GM19397 (cell line): ENCODE results near the gene CBLN3.
"Not testable (repeated sequence)": the region's sequence is repeated elsewhere in the genome, so short reads cannot be mapped to it uniquely, and the experiment has no call there.

Experiments used
- ATAC-seq: cut with Tn5 transposase; IDR thresholded peaks from one replicate; pipeline ENCODE4 v1.9.1; 2021; ENCODE audit warnings: mild to moderate bottlenecking, moderate library complexity; ENCODE audit not compliant: unreplicated experiment

Gene CBLN3

DNA sequence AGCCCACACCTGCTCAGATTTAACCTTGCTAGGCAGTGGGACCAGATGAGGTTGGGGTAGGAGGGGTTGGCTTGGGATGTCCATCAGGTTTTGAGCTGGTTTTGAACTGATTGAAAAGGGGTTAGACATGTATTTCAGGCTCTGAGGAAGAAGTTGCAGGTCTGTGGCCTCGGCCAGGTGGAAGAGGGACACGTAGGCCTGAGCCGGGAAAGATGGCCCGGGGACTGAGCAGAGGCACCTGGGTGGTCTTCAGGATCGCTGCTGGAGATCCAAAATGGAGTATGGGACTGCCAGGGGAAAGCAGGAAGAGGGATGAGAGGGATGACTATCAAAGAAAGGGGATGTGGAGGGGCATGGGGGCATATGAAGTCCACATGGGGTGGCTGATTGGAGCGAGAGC is 23.1 kb downstream of the CBLN3 start:
- ATAC-seq: no peak

DNA sequence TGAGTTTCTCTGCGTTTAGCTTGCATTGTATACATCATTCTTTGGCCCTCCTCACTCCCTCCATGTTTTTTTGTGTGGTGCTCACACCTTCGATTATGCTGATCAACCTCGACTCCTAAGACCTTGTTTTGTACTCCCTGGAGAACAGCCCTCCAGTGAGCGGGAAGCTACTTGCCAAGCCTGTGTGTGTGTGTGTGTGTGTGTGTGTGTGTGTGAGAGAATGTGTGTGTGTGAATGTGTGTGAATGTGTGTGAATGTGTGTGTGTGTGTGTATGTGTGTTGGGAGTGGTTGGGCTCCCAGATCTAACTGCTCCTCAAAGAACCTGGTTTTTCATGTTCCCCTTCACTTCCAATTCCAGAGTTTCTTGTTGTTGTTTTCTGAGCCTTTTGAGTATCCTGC is 24.7 kb downstream of the CBLN3 start:
- ATAC-seq: no peak

DNA sequence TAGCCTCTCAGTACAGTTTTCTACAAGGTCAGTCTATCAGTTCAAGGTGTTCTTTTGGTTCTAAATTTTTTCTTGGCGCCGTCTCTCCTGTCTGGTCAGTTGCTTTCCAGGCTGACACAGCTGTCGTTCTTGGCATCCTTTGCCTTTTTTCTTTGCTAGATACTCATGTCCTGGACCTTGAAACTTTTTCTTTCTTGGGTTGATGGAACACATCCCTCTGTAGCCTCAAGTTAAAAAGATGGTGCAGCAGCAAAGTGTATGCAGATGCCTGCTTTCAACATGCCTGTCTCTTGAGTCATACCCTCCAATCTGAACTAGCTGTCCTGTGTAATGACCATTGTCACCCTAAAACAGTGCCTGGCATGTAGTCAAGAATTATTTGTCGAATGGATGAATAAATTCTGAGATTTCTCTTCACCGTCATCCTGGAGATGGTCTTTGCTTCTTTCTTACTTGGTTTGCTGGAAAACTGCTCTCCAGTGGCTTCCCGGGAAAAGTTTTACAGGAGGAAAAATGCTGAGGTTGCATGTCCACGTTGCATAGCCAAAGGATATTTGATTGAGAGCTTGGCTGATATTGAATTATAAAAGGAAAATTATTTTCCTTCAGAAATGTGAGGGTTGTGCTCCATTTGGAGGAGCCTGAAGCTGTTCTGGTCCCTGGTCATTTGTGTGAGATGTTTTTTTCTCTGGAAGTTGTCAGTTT is 26.0 kb downstream of the CBLN3 start:
- no peak for ATAC-seq

DNA sequence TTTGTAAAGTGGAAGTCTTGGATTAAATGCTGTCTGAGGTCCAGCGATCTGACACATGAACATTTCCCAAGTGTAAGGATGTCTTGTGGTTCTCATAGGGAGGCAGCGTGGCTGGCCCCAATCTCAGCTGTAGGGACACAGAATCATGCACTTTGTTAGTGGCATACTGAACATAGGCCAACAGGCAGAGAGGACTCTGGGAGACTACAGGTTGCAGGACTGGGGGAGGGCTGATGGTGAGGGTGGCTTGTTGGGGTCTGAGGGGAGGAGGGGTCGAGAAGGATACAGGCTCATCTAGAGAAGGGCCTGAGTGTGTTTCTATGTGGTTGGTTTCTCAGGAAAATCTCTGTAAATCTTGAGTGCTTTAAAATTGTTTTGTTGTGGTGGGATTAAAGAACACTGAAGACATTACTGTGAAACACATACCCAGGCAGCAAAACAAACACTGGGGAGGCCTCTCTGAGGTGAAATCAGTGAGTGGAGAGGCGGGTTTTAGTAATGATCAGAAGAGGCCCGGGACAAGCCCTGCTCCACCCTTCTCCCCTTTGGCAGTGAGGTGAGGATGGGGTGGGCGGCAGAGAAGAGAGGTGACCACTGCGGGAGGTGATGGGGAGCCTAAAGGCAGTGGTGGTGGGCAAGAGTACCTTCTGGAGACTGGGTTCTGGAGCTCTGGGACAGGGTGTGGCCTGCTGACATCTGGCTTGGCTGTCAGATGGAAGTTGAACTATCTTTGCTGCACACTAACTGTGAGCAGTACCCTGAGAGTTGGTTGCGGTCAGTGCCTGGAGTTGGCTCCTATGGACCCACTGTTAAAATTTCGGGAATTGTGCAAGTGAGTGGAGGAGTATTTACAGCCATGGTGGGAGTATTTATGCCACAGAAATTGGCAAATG is 27.4 kb downstream of the CBLN3 start:
- no peak for ATAC-seq

DNA sequence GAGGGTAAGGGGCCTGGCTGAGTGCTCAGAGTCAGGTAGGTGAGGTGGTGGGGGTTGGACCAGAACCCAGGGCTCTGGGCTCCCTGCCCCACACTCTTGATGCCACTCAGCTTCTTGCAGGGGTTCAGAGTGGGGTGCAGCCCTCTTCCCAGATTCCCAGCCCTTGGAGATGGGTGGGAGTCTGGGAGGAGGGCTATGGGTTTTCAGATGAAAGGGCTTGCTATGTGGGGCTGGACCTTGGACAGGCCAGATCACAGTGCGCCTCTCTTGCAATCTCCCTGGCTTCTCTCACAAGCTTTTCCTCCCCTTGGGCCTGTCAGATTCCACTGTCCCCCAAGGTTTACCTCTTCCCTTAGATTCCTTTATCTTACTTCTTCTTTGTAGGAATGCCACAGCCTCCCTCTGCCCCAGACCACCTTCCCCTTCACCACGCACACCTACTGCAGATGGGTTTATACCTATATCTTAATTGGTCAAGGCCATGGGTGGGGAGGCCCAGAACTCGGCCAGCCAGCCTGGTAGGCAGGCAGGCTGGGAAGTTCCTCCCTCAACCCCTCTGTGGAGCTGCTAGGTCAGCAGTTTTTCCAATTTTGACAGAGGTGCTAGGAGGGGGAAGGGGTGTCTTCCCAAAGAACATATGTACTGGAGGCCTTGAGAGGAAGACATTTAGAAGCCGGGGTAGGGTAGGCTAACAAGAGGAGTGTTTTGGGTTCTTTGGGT is 29.3 kb downstream of the CBLN3 start:
- no peak for ATAC-seq

DNA sequence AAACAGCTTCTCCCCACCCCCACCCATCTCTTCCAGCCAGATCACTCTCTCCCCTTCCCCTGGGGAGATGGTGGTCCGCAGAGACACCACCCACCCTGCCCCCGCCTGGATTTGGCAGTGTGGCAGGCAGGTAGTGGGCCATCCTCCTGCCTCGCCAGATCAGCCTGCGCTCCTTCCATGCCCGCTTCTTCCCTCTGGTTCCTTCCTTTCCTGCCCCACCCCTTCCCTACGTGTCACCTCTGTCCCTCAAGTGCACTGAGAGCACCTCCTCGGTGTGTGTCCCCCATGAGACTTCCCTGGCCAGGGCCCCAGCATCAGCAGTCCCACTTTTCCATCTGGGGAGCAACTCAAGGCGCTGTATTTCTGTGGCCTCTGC is 30.0 kb downstream of the CBLN3 start:
- no peak for ATAC-seq

DNA sequence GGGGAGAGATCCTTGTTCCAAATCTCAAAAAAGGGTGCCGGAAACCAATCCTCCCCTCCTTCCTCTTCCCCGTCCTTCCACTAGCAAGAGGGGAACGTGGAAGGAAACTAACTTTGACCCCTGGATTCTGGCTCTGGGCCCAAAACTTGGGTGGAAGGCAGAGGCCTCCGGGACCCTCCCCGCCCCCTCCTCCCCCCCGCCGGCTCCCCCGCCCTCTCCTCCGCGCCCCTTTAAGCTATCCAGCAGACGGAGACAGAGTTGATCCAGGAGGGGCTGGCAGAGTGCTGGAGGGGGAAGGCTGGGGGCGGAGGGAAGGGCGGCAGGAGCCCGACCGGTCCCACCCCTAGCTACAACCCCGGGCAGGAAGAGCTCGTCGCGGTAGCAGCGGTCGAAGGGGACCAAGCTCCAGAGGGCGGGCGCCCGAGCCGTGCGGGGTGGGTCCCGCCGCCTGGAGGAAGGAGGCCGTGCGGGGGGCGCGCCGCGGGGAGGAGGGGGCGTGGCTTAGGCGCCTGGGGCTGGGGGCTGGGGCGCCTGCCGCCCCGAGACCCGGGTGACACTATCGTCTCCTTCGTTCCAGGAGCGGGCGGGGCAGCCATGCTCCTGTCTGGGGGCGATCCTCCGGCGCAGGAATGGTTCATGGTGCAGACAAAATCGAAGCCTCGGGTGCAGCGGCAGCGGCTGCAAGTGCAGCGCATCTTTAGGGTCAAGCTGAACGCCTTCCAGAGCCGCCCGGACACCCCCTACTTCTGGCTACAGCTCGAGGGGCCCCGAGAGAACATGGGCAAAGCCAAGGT is 30.6 kb downstream of the CBLN3 start, which contains the start of gene NYNRIN:
Gene NYNRIN, plus strand, starts transcription at position 351 of the 794 bp plus-strand sequence. Its CDS starts 244 bp downstream, at position 595.
- ATAC-seq: no peak

DNA sequence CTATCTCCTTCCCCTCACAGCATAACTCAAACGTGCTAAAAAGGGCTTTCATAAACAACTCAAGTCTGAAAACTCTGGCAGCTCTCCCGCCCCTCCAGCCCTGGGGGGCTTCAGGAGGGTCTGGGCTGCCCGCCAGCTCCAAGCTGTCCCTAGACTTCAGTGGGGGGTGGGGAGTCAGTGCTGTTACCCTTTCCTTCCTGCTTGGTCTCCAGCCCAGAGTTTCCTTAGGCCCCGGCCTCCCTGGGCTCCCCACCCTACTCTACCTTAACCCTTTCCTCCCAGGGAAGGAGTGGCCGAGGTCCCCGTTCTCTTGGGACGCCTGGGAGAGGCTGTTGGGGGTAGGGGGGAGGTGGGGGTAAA is 31.2 kb downstream of the CBLN3 start:
- no peak for ATAC-seq

DNA sequence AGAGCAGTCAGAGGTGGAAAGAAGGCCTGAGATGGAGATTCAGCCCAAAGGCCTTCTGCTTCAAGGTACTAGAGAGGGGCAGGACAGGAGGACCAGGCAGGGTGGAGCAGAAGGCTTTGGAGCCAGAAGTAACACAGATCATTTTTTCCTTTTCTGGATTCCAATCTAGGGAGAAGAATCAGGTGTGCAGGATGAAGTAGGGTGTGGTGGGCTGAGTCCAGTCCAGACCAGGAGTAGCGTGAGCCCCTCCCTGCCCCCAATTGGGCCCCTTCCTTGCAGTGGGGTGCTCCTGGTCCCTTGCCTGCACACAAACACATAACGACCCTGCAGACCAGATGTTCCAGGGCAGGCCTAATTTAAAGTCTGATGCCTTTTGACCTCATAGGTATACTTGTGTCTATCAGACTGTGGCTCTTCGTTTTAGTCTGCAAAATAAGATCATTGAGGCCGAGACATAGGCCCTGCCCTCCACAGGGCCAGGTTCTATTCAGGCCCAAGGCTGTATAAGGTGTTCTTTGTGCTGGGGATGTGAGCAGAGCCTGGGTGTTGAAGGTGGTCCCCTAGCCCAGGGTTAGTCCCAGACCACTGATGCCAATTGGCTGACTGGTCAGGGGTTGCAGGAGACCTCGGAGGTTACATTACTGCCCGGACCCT is 31.7 kb downstream of the CBLN3 start:
- no peak for ATAC-seq

DNA sequence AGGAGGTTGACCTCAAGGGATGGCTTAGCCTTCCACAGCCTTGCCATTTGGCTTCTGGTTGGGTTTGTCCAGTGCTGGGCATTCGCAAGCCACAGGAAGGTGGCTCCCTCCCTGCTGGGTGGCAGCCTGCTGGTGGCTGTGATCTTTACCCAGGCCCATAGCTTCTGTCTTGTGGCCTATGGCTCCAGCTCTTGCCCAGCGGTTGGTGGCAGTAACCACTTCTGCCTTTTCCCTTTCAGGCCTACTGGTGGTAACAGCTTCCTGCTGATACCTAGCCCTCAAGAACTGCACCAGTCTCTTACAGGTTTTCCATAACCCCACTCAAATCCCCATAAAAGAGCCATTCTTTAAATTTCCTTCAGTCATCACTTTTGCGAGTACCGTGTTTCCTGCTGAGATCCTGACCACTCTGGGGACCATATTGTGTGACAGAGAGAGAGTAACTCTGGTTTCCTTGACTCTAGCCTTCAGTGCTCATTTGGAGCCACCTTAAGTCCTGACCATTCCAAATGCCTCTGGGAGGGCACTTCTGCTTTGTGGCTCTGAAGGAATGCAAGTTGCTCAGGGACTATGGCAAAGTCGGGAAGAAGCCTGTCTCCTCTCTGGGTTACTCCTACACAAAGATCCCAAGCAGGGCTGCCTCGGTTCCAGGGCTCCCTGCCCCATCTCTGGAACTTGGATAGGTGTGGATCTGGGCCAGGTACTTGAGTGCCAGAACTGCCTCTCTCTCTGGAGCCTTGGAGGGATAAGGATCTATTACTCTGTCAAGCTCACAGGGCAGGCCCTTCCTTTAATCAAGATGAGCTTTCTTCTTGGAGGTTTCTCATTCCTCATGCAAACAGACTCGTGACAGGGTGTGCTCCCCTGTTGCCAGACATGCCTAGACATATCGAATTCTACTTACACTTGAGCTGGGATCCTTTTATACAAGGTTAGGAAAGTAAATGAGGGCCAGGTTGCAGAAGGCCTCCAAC is 33.6 kb downstream of the CBLN3 start:
- no peak for ATAC-seq

DNA sequence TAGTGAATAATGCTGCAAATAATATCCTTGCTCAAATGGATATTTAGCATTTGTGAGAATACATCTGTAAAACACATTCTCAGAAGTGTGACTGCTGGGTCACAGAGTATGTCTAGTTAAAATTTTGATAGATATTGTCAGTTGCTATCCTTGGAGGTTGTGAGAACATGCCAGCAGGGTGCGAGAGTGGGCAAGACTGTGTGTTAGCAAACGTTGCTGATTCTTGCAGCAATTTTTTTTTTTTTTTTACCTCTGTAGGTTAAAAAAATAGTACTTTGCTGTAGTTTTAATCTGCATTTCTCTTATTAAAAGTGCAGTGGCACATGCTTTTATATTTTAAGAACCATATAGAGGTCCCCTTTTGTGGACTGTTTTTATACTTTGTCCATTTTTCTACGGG is 35.2 kb downstream of the CBLN3 start:
- no peak for ATAC-seq

DNA sequence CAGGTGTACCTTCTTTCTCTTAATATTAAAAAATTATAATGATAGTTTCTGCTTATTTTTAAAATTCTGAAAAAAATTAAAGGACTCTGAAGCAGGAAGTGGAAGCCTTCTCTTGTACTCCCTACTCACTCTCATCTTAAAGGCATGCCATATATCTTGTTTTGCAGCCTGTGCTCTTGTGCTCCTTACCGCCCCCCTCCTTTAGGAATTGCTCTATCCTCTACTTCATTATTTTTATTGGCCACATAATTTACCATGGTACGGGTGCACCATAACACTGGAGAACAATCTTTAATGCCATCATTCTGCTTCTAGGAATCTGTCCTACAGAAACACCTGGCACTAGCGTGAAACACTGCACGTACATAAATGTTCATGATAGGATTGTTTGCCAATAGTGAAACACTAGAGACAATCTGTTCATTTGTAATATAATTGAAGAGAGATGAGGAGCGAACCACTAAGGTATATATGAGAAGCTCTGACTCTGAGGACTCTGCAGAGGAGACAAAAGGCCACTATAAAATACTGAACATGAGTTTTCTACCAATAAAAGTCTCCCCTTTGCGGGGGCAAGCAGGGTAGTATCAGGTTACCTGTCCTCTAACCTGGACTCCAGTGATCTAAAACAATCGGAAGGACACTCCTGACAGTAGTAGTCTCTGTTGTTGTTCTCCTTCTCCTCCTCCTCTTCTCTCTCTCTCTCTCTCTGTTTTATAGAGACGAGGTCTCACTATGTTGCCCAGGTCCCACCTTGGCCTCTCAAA is 37.0 kb downstream of the CBLN3 start:
- no peak for ATAC-seq

DNA sequence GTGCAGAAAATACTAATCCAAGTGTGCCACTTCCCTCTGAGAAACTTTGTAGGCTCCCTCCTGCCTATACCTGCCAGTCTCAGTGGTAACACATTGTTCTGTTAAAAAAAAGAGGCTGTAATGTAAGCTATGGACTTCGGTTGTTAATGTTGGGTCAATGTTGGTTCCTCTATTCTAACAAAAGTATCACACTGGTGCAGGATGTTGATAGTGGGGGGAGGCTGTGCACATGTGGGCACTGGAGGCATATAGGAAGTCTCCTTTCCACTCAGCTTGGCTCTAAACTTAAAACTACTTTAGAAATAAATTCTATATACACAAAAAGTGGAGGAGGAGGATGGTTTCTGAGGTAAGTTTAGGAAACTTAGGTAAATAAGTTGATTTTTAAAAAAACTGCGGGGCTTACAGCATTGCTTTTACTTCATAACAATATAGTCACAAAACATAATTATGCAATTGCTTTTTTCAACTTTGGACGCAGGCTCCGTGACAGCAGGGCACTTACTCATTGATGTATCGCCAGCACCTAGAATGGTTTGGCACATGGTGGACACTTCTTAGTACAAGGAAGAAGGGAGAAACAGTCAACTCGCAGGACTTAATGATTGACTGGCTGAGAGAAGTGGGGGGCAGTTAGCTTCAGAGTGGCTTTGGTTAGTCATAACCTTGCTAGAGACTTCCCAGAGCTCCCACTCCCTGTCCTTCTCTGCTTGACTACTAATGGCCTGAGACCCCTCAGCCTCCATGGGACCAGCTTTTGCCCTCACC is 38.6 kb downstream of the CBLN3 start:
- ATAC-seq: no peak

DNA sequence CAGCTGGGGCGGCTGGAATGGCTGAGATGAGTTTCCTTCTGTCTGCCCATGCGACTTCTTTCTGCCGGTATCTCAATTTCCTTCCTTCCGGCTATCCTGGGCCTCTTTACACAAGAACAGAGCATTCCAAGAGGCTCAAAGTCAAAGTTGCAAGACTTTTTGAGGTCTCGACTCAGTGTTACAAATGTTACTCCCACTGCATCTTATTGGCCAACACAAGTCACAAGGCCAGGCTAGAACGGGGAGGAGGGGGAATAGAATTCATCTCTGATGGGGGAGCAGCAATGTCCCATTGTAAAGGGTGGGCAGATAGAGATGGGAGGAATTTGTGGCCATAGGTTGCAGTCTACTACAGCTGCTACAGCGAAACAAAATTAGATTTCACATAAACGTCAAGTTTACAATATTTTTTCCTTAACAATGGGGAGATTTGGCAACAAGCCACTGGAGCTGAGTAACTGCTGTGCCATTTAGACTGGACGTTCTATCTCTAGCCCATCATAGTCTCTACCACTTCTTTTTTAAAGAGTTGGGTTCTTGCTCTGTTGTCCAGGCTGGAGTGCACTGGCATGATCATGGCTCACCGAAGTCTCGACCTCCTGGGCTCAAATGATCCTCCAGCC is 40.1 kb downstream of the CBLN3 start:
- no peak for ATAC-seq

DNA sequence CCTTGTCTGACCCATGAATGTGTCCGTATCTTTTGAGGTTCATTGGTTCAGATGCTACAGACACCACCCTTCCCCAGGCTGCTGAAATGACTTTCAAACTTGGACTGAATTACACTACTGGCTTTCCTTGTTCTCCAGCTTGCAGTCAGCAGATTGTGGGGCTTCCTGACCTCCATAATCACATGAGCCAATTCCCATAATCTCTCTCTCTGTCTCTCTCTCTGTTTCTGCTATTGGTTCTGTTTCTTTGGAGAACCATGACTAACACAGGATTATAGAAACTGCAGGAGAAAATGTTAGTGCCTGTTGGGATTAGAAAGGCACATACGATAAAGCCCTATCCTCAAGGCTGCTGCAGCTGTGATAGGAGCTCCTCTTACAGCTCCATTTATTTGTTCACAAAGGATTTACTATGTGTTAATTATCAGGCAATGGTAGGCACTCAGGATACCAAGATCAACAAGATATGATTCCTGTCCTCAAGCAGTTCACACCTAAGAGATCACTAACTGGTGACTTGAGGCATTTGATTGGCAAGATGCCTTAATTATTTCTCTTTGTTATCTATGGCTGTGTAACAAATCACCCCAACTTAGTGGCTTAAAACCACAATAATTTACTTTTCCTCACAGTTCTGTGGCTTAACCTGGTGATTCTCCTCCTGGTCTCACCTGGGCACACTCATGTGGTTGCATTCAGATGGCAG is 40.8 kb downstream of the CBLN3 start:
- ATAC-seq: no peak

DNA sequence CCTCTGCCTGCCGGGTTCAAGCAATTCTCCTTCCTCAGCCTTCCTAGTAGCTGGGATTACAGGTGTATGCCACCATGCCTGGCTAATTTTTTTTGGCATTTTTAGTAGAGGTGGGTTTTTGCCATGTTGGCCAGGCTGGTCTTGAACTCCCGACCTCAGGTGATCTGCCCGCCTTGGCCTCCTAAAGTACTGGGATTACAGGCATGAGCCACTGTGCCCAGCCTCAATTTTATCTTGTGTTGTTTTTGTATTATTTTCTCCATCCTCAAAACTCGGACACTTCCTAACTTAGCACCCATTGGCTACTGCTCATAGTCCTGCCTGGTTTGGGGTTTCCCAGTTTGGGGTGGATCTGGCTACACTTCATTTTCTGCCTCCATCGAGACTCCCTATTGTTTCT is 41.9 kb downstream of the CBLN3 start:
- ATAC-seq: not testable (repeated sequence)

DNA sequence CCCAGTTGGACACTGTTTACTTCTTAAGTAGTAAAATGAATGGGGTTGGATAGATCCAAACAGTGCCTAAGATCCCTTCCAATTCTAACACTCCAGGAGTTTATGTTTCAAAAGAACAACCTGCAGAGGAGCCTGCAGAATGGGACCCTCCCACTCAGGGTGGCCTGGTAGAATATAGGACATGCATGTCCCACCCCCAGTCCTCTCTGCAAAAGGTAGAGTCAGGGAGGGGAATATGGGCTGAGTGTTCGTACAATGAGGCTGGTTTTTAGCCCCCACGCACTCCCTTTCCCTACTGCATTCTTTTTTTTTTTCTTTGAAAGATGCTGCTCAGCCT is 42.5 kb downstream of the CBLN3 start:
- ATAC-seq: no peak
